Neuron (in vitro differentiated cells): Measurements from ENCODE around the gene ARAP1.

Experiments
- H2AFZ ChIP-seq: one replicate; pipeline ENCODE4 v1.6.1; 2013; ENCODE audit warnings: low read depth, mild to moderate bottlenecking, inconsistent platforms, low read length, moderate library complexity
- H3K27me3 ChIP-seq: one replicate; pipeline ENCODE4 v1.6.1; 2013; ENCODE audit warnings: low read length; ENCODE audit not compliant: insufficient read depth
- H3K36me3 ChIP-seq: one replicate; pipeline ENCODE4 v1.6.1; 2013; ENCODE audit warnings: low read length; ENCODE audit not compliant: insufficient read depth
- H3K4me1 ChIP-seq: one replicate; pipeline ENCODE4 v1.6.1; 2013; ENCODE audit warnings: low read length; ENCODE audit not compliant: insufficient read depth
- H3K4me3 ChIP-seq: 2 replicates; pipeline ENCODE4 v1.5.1; 2013; ENCODE audit warnings: mild to moderate bottlenecking, low read length, moderate library complexity
- H3K9me3 ChIP-seq: one replicate; pipeline ENCODE4 v1.6.1; 2013; ENCODE audit warnings: low read length

Gene ARAP1

DNA sequence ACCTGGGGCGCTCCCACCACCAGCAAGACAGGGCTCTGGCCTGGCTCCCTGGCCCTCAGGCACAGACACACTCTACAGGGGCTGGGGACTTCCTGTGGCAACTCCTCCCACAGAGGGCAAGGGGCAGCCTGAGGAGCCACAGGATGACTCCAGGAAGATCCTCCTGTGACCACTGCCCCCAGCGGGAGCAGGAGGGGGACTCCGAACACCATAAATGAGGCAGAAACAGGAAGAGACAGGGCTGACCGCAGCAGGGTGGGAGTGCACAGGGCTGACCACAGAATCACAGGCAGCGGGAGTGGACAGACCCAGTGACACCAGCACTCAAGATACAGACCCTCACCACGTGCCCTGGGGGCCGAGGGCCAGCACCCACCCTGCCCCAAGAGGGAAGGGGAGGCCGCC, 10.8 kb downstream of the ARAP1 start:
- peaks cover 4% of the 10 kb centered on the region for H3K4me1 ChIP-seq
- no peaks in the 10 kb centered on the region for H3K9me3 ChIP-seq
- H3K36me3 ChIP-seq: no peaks in the 10 kb centered on the region
- H3K27me3 ChIP-seq: no peaks in the 10 kb centered on the region
- H3K4me3 ChIP-seq: no peak overlapping the region
- no peak overlapping the region for H2AFZ ChIP-seq

DNA sequence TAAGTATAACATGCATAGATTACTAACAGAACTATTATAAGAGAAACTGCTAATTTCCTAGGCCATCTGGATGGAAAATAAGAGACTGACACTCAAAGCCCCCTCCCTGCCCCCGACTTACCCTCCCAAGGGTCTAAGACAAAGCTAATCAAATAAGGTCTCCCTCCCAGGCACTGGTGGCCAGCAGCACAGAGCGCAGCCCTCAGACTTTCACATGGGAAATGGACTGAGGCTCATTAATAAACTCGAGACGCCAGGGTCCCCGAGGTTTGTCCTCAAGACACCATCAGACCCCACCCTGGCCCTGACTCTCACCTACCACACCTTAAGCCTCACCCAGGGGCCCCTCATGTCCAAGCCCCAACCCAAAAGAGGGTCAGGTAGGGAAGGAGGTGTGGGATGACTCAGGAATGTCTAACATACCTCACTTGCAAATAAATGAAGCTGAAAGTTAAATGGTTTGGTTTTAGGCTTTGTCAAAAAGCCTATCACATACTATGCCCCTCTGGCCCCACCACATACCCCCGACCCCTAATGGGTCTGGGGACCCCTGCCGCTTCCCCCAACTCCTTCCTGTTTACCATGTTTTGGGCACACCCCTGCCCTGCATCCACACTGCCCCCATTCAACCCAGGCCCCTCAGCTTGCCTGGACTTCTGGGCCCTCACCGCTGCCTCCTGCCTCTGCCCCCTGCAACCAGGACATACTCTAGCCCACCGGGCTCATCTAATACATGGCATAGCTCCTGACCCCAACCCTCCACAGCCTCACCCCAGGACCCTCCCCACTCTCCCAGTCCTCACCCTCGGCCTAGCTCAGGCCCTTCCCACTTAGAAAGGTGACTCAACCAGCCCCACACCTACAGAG, 11.4 kb downstream of the ARAP1 start:
- Histone ChIP-seq H3K27me3 (no peaks in the 10 kb centered on the region), H3K4me1 (peaks cover 4% of the 10 kb centered on the region), H3K4me3 (no peak overlapping the region), H3K9me3 (no peaks in the 10 kb centered on the region), H3K36me3 (no peaks in the 10 kb centered on the region), H2AFZ (no peak overlapping the region)

DNA sequence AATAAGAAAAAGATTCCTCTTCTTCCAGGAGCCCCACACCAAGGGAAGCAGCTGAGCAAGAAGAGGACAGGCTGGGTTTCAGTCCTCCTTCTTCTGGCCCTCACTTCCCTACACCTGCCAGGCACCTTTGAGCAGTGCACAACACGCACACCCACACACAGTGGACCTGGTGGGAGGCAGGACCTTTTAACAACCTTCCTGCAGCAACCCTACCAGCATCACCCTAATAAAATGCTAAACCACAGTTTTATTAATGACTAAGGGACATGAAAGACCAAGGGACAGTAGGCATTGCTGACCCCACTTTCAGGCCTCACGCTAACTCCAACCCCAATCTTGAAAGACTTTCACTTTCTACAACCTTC, 12.2 kb downstream of the ARAP1 start:
- H3K27me3 ChIP-seq: no peaks in the 10 kb centered on the region
- no peak overlapping the region for H3K4me3 ChIP-seq
- H2AFZ ChIP-seq: no peak overlapping the region
- H3K9me3 ChIP-seq: no peaks in the 10 kb centered on the region
- no peaks in the 10 kb centered on the region for H3K36me3 ChIP-seq
- peaks cover 4% of the 10 kb centered on the region for H3K4me1 ChIP-seq

DNA sequence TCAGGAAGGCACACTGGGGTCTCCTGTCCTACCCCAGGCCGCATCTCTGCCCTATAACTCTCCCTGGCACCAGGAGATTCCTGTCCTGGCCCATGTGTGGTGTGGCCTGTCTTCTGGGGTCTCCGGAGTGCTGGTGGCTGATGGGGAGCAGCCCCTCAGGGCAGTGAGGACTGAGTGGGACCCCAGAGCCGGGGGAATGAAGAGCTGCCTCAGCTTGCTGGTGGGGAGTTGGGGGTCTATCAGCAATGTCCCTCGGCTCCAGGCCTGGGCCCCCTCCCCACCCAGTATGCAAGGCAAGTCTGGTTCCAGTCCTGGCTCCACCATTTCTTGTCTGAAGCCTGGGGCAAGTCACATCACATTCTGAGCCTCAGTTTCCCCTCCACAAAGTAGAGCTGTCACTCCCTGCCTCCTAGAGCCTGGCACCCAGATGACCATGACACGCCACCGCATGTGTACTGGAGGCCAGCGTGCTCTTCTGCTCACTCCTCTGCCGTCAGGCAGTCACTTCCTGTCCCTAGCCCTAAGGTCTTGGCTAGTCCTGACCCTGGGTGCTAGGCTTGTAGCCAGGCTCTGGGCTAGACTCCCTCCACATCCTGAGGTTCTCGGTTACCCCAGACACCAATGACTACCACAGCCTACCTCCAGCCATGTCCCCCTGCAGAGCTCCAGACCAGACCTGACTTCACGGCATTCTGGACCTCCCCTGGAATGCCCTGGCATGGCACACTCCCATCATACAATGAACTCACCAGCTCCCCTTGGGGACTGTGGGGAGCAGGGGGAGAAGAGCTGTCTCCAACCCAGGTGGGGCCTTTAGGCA, 12.8 kb downstream of the ARAP1 start:
- Histone ChIP-seq H3K9me3 (no peaks in the 10 kb centered on the region), H3K27me3 (no peaks in the 10 kb centered on the region), H3K4me3 (no peak overlapping the region), H3K36me3 (no peaks in the 10 kb centered on the region), H2AFZ (no peak overlapping the region), H3K4me1 (peaks cover 4% of the 10 kb centered on the region)

DNA sequence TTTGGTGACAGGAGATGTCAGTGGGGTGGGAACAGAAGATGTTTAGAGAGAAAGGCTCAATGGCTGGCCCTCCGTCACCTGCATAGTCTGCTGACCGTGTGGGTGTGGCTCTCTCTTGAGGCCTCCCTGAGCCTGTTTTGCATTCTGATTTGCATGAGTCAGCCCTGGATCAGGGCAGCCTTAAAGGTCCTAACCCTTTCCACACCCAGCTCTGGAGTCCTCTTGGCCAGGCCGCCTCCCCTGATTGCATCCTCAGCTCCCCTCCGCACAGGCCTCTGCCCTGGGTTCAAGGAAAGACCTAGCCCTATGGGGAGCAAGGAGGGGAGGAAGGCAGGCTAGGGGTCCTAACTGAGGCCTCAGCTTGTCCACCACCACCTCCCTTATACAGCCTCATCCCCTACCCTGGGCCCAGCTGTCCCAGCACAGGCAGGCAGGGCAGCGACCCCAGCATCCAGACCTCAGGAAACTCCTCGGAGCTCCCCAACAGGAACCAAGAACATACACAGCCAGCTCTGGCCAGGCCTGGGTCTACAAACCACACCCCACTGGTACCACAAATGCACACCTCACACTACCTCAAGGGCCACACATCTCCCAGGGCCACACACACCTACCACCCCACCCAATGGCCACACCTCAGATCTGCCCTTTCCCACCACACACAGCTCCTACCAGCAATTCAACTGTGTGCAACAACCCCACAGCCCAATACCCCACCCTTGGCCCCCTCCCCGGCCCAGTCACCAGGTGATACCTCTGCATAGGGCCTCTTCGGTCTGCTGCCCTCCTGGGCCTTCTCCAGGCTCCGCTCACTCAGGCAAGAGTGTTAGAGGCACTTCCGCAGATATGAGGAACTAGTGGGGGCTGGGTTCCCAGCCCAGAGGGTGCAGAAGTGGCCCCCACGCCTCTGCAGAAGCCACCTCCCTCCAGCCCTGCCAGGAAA, 13.7 kb downstream of the ARAP1 start:
- H3K4me3 ChIP-seq: no peak overlapping the region
- H2AFZ ChIP-seq: no peak overlapping the region
- H3K4me1 ChIP-seq: peaks cover 4% of the 10 kb centered on the region
- no peaks in the 10 kb centered on the region for H3K36me3 ChIP-seq
- no peaks in the 10 kb centered on the region for H3K27me3 ChIP-seq
- H3K9me3 ChIP-seq: no peaks in the 10 kb centered on the region

DNA sequence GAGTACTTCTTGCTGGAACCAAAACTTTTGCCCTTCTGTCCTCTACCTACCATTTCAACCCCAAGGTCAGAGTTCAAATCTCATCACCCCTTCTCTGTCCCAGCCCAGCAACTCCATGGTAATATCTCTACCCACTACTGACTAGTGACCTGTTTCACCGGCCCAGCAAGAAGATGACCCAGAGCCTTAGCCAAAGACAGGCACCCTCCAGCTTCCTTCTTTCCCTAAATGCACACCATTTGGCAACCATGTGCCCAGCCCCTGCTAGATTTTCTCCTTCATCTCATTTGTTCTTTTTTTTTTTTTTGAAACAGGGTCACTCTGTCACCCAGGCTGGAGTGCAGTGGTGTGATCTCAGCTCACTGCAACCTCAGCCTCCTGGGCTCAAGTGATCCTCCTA, 14.9 kb downstream of the ARAP1 start:
- no peaks in the 10 kb centered on the region for H3K9me3 ChIP-seq
- H3K4me1 ChIP-seq: peaks cover 4% of the 10 kb centered on the region
- no peak overlapping the region for H2AFZ ChIP-seq
- H3K36me3 ChIP-seq: no peaks in the 10 kb centered on the region
- no peaks in the 10 kb centered on the region for H3K27me3 ChIP-seq
- H3K4me3 ChIP-seq: no peak overlapping the region

DNA sequence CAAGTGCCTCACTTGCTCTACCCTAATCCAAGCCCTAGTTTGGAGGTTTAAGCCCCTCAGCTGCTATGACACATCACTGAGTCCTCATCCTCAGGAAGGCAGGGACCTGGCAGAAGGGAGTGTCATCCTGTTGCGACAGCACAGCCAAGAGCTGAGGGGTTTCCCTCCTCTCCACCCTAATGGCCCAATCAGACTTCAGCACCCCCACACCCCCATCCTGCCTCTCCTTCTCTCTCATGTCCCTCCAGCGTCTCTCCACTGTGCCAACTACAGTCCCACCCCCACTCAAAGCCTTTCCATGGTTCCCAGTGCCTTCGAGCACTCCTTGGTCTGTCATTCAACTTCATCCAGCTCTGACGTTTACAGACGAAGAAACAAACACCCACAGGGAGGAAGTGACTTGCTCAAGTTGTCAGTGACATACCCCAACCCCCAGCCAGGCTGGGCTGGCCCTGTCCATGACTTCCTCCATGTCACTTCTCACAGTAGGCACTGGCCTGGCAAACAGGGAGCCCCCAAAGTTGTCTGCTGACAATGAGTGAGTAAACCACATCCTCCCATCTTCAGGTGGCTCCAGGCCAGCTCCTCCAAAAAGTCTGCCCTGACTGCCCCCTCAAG, 15.6 kb downstream of the ARAP1 start:
- Histone ChIP-seq H2AFZ (no peak overlapping the region), H3K27me3 (no peaks in the 10 kb centered on the region), H3K4me3 (no peak overlapping the region), H3K9me3 (no peaks in the 10 kb centered on the region), H3K4me1 (peaks cover under 1% of the 10 kb centered on the region), H3K36me3 (no peaks in the 10 kb centered on the region)

DNA sequence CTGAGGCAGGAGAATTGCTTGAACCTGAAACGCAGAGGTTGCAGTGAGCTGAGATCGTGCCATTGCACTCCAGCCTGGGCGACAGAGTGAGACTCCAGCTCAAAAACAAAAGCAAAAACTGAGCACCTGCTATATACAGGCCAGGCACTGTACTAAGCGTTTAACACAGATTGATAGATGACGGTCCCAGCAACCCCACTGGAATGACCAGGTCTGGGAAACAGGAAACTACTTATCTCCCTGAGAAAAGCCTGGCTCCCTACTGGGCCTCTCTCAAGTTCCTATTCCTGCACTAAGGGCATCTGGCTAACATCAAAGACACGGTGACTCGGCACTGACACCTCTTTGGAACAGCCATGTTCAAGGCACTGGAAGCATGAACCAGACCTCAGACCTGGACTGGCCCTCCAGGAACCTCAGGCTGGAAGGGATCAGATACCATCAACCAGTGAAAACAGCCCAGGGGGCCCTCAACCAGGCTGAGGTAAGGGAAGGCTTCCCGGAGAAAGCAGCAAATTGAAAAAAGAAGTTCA, 16.6 kb downstream of the ARAP1 start:
- Histone ChIP-seq H3K27me3 (no peaks in the 10 kb centered on the region), H3K4me3 (no peak overlapping the region), H3K36me3 (no peaks in the 10 kb centered on the region), H3K9me3 (no peaks in the 10 kb centered on the region), H3K4me1 (no peaks in the 10 kb centered on the region), H2AFZ (no peak overlapping the region)

DNA sequence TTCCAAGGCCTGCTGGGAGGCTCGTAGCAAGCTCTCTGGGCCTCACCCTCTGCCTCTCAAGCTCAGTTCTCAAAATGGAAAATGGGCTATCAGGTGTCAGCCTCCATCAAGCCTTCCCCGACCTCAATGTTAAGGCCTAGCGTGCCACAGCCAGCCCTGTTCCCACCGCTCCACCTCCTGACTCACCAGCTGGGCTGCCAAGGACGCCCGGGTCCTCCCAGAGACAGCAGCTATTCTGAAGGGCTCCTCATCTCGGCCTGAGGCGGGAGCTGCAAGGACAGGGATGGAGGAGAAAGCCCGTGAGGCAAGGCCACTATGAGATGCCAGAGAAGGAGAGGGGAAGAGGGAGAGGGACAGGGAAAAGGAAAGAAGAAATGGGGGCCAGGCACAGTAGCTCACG, 19.9 kb downstream of the ARAP1 start:
- H3K4me1 ChIP-seq: no peaks in the 10 kb centered on the region
- no peaks in the 10 kb centered on the region for H3K9me3 ChIP-seq
- H2AFZ ChIP-seq: no peak overlapping the region
- no peak overlapping the region for H3K4me3 ChIP-seq
- no peaks in the 10 kb centered on the region for H3K27me3 ChIP-seq
- no peaks in the 10 kb centered on the region for H3K36me3 ChIP-seq

DNA sequence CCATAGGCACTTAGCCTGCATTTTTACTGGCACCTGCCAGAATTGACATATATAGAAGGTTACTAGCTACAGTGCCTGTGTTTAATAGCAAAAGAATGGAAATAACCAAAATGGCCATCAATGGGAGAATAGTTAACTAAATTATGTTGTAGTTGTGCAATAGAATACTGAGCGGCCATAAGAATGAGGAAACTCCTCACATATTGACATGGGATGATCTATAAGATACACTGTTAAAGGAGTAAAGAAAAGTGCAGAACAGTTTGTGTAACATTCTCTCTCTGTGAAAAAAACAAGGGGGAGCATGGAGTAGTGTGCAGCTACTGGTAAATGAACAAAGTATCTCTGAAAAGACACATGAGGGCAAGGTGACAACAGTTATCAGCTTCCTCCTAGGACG, 21.5 kb downstream of the ARAP1 start:
- H3K36me3 ChIP-seq: no peaks in the 10 kb centered on the region
- H3K9me3 ChIP-seq: no peaks in the 10 kb centered on the region
- H3K4me1 ChIP-seq: no peaks in the 10 kb centered on the region
- H3K27me3 ChIP-seq: no peaks in the 10 kb centered on the region
- H3K4me3 ChIP-seq: no peak overlapping the region
- no peak overlapping the region for H2AFZ ChIP-seq

DNA sequence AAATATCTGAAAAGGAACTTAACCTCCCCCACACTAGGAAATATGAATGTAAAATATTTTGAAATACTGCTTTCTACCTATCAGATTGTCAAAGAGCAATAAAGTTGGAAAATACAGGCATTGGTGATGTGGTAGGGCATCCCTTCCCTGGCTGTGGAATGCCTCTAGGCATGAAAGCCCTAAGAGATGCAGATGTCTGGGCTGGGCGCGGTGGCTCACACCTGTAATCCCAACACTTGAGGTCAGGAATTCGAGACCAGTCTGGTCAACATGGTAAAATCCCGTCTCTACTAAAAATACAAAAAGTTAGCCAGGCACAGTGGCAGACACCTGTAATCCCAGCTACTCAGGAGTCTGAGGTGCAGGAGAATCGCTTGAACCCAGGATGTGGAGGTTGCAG, 22.0 kb downstream of the ARAP1 start:
- no peaks in the 10 kb centered on the region for H3K27me3 ChIP-seq

DNA sequence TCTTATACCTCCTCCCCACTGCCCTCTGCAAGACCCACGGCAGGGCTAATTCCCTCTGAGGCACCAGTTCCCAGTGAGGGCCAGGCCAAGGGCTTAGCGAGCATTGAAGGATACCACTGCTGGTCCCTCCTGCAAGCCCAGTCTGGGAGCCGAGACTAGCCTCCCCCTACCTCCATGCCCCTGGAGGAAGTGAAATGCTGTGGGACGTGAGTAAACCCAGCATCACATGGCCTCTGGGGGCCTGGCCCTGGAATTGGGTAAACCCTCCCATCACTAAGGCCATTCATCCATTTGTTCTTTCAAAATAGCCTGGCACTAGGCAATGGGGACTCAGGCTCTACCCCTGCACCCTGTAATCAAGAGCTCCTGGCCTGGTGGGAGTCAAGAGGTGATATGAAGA, 24.7 kb downstream of the ARAP1 start:
- Histone ChIP-seq H3K36me3 (no peaks in the 10 kb centered on the region), H3K4me1 (no peaks in the 10 kb centered on the region), H3K4me3 (no peak overlapping the region), H3K9me3 (no peaks in the 10 kb centered on the region), H3K27me3 (no peaks in the 10 kb centered on the region), H2AFZ (no peak overlapping the region)

More for the DNA sequence above, 22.0 kb downstream of the ARAP1 start:
- Histone ChIP-seq H3K36me3 (no peaks in the 10 kb centered on the region), H3K4me1 (no peaks in the 10 kb centered on the region), H3K4me3 (no peak overlapping the region), H3K9me3 (no peaks in the 10 kb centered on the region), H2AFZ (no peak overlapping the region)
